ENCODE measurements around the gene ITGA7. TPM values are rescaled to one million over a fixed set of nuclear protein-coding genes. Genes with fewer than 3 reads are reported as not detected.
A peak's percentile ranks its signal among the peaks of the same experiment; 100 is the strongest.

The ITGA7 gene
- total and polyA plus RNA-seq, 2 of the 8 experiments (the other 6 are each of a cell fraction or from before 2014, with no cell fraction given) = 57.6 to 86.1 TPM

DNA sequence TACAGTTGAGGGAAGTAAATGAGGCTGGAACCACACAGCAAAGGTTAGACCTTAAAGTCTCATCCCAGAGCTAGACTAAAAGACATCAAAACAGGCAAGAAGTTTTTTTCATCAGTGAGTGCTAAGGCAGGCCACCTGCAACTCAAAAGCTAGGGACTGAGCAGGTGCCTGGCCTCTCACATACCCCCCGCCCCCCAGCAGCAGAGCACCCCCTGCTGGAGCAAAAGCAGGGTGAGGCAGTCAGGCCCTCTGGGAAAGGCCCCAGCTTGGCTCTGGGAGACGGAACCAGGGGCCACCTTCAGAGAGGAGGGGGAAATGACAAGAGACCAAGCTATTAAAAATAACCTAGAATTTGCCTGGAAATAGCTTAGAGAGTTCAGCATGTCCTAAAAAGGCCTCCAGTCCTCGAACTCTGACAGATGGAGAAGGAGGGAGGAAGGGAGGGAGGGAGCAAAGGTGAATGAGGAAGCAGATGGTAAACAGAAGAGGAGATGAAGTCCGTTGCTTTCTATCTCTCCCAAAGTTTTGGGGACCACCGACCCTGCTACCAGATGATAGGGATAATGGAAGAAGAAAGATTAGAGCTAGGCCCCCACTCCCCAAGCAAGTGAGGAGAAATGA lies 1.8 kb downstream of the ITGA7 start:
- Histone ChIP-seq H2BK20ac (ENCODE audit: low read length) (no peak overlapping the region), H2BK5ac (ENCODE audit: low read depth, low read length) (no peak overlapping the region), H3K4me1 (replicated peaks in 1 of 4; ENCODE audit: control insufficient read depth in 3 of 4, insufficient read depth in 4 of 4, low read length in 3 of 4) (peaks cover 0 to 25% (median 8%) of the 10 kb centered on the region in 4 experiments; a peak in 5 of 7 replicates), H3K36me3 (ENCODE audit: control insufficient read depth in 2 of 4, insufficient read depth in 4 of 4, low read length in 3 of 4) (no peaks in the 10 kb centered on the region; a peak in 1 of 8 replicates), H2BK12ac (ENCODE audit: low read depth, low read length) (no peak overlapping the region), H3K9ac (replicated peaks in 1 of 4; ENCODE audit: extremely low read depth in 1 of 4, low read depth in 3 of 4, low read length in 3 of 4) (no peak overlapping the region), H3K18ac (ENCODE audit: extremely low read depth, low read length) (no peak overlapping the region), H3K4ac (replicated peaks; ENCODE audit: insufficient read length, low read depth, low read length) (no peak overlapping the region), H2AFZ (ENCODE audit: low read length) (no peak overlapping the region), H3K4me3 (ENCODE audit: extremely low read depth in 1 of 4, insufficient read depth in 2 of 4, low read depth in 3 of 4, low read length in 4 of 4) (peak overlapping the region in 3 of 4 experiments; percentile 17 to 88 (median 32); a peak in 4 of 8 replicates), H2BK120ac (replicated peaks; ENCODE audit: low read depth, low read length) (no peak overlapping the region), H3K27me3 (replicated peaks in 1 of 4; ENCODE audit: control insufficient read depth in 3 of 4, extremely low read depth in 1 of 4, insufficient read depth in 3 of 4, low read length in 3 of 4) (peaks cover 0 to 3% (median 0%) of the 10 kb centered on the region in 4 experiments; a peak in 4 of 7 replicates), H3K56ac (replicated peaks; ENCODE audit: insufficient read length, low read depth, low read length) (no peak overlapping the region), H3K23ac (ENCODE audit: insufficient read length) (no peak overlapping the region), H3K14ac (ENCODE audit: insufficient read length) (no peak overlapping the region), H4K91ac (replicated peaks; ENCODE audit: insufficient read length, low read length) (no peak overlapping the region), H4K5ac (ENCODE audit: insufficient read length, low read depth, low read length) (no peak overlapping the region), H3K79me1 (ENCODE audit: low read depth, low read length) (peaks cover 14% of the 10 kb centered on the region; the same call in 1 of the 2 replicates), H3K79me2 (ENCODE audit: control insufficient read depth in 1 of 2, insufficient read depth in 2 of 2, low read length in 2 of 2) (peaks cover 0 to 32% of the 10 kb centered on the region in 2 experiments; a peak in 2 of 4 replicates), H2BK15ac (ENCODE audit: low read length) (no peak overlapping the region), H3K4me2 (ENCODE audit: insufficient read depth in 1 of 2, low read depth in 2 of 2, low read length in 2 of 2) (peak overlapping the region; percentile 91 to 100), H2AK5ac (ENCODE audit: low read depth, low read length) (no peak overlapping the region), H4K8ac (ENCODE audit: extremely low read depth, insufficient read depth, low read length) (no peak overlapping the region), H3K9me3 (ENCODE audit: insufficient read depth in 2 of 2, low read depth in 1 of 2, low read length in 1 of 2) (no peaks in the 10 kb centered on the region), H3K27ac (ENCODE audit: low read depth, low read length) (no peak overlapping the region), H3K23me2 (ENCODE audit: low read depth, low read length) (peaks cover 15% of the 10 kb centered on the region), H4K20me1 (replicated peaks in 1 of 2; ENCODE audit: control insufficient read depth in 1 of 2, insufficient read depth in 2 of 2, low read length in 2 of 2) (peaks cover 0 to 11% of the 10 kb centered on the region in 2 experiments)
- ChIA-PET POLR2A (ENCODE audit: partially characterized antibody) (interaction anchor here (1.0 to 3.6 kb wide), 12 partner anchors 10 to 39 kb away, joined by 4 to 39 read pairs (median 9); partner anchors contain the start of genes BLOC1S1 and CD63), CTCF (ENCODE audit: partially characterized antibody) (interaction anchor here (0.7 to 5.1 kb wide), 33 partner anchors 10 to 1228 kb away, joined by 3 to 38 read pairs (median 5); partner anchors contain the start of genes BLOC1S1, CD63, MUCL1 and RDH5)
- DNase-seq (ENCODE audit: low read depth in 1 of 2, low spot score in 2 of 2) (peak in 1 of 2 experiments; percentile 72), FAIRE-seq (no peak)
- WGBS, 2 experiments (ENCODE audit: extremely low coverage in 1 of 2, insufficient coverage in 1 of 2, insufficient read length in 1 of 2, insufficient replicate concordance in 2 of 2, low coverage in 1 of 2, low lambda C conversion rate in 2 of 2, missing lambda C conversion rate in 1 of 2) = 43% methylated on average over 5 of the region's 5 CpGs; no CpG with 5 or more reads in 1 of the 2 experiments
- 0 out of 2 replicates have a peak, but pooled peaks have one; percentile 19 for TF ChIP-seq YY1 (IDR thresholded peaks at IDR 0.05; ENCODE audit: low read depth, low read length)
- TF ChIP-seq, protein P1, sequence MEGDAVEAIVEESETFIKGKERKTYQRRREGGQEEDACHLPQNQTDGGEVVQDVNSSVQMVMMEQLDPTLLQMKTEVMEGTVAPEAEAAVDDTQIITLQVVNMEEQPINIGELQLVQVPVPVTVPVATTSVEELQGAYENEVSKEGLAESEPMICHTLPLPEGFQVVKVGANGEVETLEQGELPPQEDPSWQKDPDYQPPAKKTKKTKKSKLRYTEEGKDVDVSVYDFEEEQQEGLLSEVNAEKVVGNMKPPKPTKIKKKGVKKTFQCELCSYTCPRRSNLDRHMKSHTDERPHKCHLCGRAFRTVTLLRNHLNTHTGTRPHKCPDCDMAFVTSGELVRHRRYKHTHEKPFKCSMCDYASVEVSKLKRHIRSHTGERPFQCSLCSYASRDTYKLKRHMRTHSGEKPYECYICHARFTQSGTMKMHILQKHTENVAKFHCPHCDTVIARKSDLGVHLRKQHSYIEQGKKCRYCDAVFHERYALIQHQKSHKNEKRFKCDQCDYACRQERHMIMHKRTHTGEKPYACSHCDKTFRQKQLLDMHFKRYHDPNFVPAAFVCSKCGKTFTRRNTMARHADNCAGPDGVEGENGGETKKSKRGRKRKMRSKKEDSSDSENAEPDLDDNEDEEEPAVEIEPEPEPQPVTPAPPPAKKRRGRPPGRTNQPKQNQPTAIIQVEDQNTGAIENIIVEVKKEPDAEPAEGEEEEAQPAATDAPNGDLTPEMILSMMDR (IDR thresholded peaks at IDR 0.05; ENCODE audit: control extremely low read depth in 1 of 3, insufficient read depth in 1 of 3, low read depth in 1 of 3, low read length in 3 of 3) = peak; percentile 75 to 90 (median 82)
- TF ChIP-seq SIN3A (conservative IDR thresholded peaks at IDR 0.05 in 1 of 2, IDR thresholded peaks at IDR 0.05 in 1 of 2; ENCODE audit: low read depth in 1 of 2, low read length in 2 of 2) = peak in 1 of 2 experiments; percentile 57; a peak in 2 of 4 replicates
- TF ChIP-seq BACH1 (IDR thresholded peaks at IDR 0.05; ENCODE audit: low read length) = no peak
- TF ChIP-seq HDAC2 (IDR thresholded peaks at IDR 0.05; ENCODE audit: borderline replicate concordance in 1 of 2, low read depth in 2 of 2, low read length in 2 of 2) = 0 out of 4 replicates have a peak, but pooled peaks of 1 of the 2 experiments have one; percentile 28
- TF ChIP-seq ATF3 (IDR thresholded peaks at IDR 0.05; ENCODE audit: insufficient read depth, low read depth, low read length) = 0 out of 2 replicates have a peak, but pooled peaks have one; percentile 12
- no peak for TF ChIP-seq CHD2 (IDR thresholded peaks at IDR 0.05; ENCODE audit: low read length)
- no peak for TF ChIP-seq CEBPB (IDR thresholded peaks at IDR 0.05; ENCODE audit: low read depth, low read length)
